Coronary artery (tissue), 2 donors: ENCODE data around the gene CEP41.
A peak's percentile ranks its signal among the peaks of the same experiment; 100 is the strongest.

Source experiments
- DNase-seq: peaks from one replicate; pipeline ENCODE4 v3.0.0-alpha.2; 2017; ENCODE audit warnings: low spot score
- H3K27ac ChIP-seq, 2 donors: fragments of 200-600 bp; sonication (generic); one replicate each; pipeline ENCODE4 v1.5.1; 2016 to 2019
- H3K4me3 ChIP-seq: fragments of 200-600 bp; sonication (generic); 2 replicates; pipeline ENCODE4 v1.5.1; 2016; ENCODE audit warnings: mild to moderate bottlenecking, moderate library complexity
- CTCF ChIP-seq: fragments of 200-600 bp; sonication (generic); IDR thresholded peaks from one replicate; pipeline ENCODE4 v1.5.1; 2019; ENCODE audit warnings: antibody characterized with exemption

The CEP41 gene

GRCh38 chr7:130405003-130405402 lies 35.8 kb downstream of the CEP41 start:
- no peak for TF ChIP-seq CTCF
- no peak for DNase-seq
- H3K27ac ChIP-seq, result no peak overlapping the region
- no peak overlapping the region for H3K4me3 ChIP-seq

GRCh38 chr7:130401578-130401977 lies 39.2 kb downstream of the CEP41 start:
- Histone ChIP-seq H3K4me3 (no peak overlapping the region), H3K27ac (no peak overlapping the region)
- DNase-seq, result no peak
- TF ChIP-seq CTCF, result no peak

GRCh38 chr7:130401101-130401500 lies 39.7 kb downstream of the CEP41 start:
- Histone ChIP-seq H3K4me3 (no peak overlapping the region), H3K27ac (no peak overlapping the region)
- no peak for DNase-seq
- no peak for TF ChIP-seq CTCF

- no peak for DNase-seq
- H3K27ac ChIP-seq, result peak overlapping the region in 1 of 2 donors; percentile 26
- no peak overlapping the region for H3K4me3 ChIP-seq
- no peak for TF ChIP-seq CTCF
Observed at GRCh38 chr7:130400120-130400572, 40.7 kb downstream of the CEP41 start.

GRCh38 chr7:130398526-130399090 lies 42.2 kb downstream of the CEP41 start:
- TF ChIP-seq CTCF, result no peak
- Histone ChIP-seq H3K27ac (no peak overlapping the region), H3K4me3 (no peak overlapping the region)
- no peak for DNase-seq

- H3K27ac ChIP-seq, result no peak overlapping the region
- TF ChIP-seq CTCF, result no peak
- no peak for DNase-seq
- H3K4me3 ChIP-seq, result no peak overlapping the region
Observed at GRCh38 chr7:130397758-130398073, 43.1 kb downstream of the CEP41 start.

- no peak overlapping the region for H3K4me3 ChIP-seq
- no peak for TF ChIP-seq CTCF
- H3K27ac ChIP-seq, result no peak overlapping the region
- no peak for DNase-seq
Observed at GRCh38 chr7:130397051-130397757, 43.6 kb downstream of the CEP41 start.
